NCI-H2081 (cell line): ENCODE results near the gene LAPTM5.

Experiments
- DNase-seq, 2 experiments: peaks; one replicate each; lab custom pipeline; 2025; lab: John Stamatoyannopoulos, UW

The LAPTM5 gene

GRCh38 chr1:30728832-30729638, 28.5 kb downstream of the LAPTM5 start:
- DNase-seq = no peak

DNA sequence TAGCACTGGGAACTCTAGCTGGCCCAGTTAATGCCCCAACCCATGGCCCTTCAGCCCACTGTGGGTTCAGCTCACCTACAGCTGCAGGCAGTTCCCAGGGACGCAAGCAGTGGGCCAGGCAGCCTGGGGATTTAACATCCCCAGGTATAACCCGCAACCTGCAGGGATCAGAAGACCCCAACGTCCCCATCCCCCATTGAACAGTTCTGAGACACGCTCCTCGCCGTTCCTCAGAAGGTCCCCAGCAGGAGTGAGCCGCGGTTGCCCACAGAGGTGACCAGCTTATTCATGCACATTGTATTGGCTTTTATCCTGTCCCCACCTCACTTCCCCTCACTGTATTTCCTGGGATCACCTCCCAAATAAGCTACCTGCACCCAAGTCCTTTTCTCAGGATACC, 29.2 kb downstream of the LAPTM5 start:
- DNase-seq = no peak

DNA sequence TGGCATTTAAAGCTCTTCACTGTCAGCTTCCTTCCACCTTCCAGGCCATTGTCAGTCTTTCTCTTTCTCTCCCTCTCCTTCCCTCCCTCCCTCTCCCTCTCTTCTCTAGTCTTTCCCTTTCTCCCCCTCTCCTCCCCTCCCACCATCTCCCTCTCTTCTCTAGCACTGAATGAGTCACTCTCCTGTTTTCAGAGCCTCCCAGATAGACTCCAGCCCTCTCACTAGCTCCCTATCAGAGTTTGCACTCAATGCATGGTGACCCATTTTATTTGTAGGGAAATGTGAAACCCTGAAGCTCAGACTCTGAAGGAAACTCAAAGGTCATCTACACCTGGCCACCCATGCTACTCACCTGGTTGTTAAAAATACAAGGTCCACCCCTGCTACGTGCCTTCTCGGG, 29.8 kb downstream of the LAPTM5 start:
- no peak for DNase-seq

DNA sequence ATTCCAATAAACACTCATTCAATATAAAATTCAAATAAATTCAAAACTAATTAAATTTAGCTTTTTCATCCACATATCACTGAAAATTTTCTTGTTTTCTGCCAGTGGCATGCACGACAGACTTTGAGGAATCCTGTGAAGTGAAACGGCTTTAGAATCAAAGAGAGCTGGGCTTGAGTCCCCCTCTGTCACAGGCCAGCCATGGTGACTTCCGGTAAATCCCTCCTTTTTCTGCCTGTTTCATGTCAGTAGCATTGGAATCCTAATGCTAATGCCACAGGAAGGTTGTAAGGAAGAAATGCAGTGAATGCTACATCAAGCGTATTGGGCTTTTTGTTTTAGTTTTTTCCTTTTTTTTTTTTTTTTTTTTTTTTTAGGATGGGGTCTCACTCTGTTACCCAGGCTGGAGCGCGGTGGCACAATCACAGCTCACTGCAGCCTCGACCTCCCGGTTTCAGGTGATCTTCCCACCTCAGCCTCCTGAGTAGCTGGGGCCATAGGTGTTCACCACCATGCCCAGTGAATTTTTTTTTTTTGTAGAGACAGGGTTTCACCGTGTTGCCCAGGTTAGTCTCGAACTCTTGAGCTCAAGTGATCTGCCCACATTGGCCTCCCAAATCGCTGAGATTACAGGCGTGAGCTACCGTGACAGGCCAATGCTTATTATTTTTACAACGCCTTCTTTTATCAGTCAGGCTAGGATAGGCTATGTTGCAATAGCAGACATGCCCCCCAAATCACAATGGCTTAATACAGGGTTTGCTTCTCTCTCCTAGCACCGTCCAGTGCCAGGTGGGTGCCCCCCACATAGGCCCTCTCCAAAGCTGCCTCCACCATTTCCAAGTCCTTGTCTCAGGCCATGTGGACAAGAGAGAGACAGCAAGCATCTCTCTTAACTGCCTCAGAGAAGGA, 30.5 kb downstream of the LAPTM5 start:
- no peak for DNase-seq

GRCh38 chr1:30726236-30726635, 31.3 kb downstream of the LAPTM5 start:
- DNase-seq = no peak

GRCh38 chr1:30725450-30726095, 32.0 kb downstream of the LAPTM5 start:
- no peak for DNase-seq

- DNase-seq = no peak
These were observed 32.7 kb downstream of the LAPTM5 start for GRCh38 chr1:30724655-30725421.

- no peak for DNase-seq
These were observed 33.4 kb downstream of the LAPTM5 start for GRCh38 chr1:30724175-30724574.

DNA sequence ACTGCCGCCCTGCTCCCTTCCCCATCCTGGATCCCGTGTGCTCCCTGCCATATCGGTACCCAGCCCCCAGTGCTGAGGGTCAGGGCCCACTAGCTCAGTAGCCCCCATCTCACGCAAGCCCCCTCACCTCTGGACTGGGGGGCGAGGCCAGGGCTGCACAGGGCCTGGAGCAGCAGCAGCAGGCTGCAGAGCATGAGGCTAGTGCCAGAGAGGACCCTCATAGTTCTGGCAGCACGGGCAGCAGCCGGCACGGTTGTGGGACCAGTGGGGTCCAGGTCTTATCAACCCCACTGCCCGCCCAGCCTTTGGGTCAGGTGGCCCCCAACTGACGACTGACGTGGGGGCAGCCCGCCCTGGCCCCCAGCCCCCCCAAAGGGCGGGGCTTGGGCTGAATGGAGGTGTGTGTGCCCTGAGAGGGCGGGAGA, 34.2 kb downstream of the LAPTM5 start, which contains the start of gene MATN1:
Gene MATN1, minus strand, starts transcription at position 255 of the 425 bp plus-strand sequence. Its CDS starts 34 bp downstream, at position 221.
- DNase-seq = no peak

DNA sequence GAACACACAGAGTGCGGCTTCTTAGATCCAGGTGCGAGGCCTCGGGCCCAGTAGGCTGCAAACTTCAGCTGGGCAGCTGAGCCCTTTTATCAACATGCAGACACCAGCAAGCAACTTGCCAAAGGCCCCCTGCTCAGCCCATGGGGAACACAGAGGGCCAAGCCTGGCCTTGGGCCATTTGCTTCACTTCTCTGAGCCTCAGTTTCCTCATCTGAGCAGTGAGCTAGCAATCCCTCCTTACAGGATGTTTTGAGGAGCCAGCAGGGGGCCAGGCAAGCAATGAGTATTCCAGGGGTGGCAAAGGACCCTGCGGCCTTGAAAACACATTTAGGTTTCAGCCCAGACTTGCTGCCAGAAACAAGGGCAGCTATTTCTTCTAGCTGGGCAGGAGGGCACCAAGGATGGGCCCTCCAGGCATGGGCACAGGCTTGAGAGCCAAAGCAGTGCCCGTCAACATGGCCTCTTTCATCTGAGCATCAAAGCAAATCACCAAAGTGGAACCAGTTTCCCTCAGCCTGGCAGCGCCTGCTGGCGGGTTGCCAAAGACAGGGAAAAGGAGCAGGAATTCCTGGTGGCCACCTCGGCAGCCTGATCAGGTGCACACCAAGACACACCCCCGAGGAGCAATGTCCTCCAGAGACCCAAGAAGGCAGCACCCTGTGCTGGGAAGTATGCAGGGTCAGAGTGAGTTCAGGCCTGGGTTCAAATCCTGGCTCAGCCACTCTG, 35.6 kb downstream of the LAPTM5 start:
- peak in 1 of 2 experiments; percentile 35 for DNase-seq

GRCh38 chr1:30721341-30721793, 36.2 kb downstream of the LAPTM5 start:
- DNase-seq = no peak

DNA sequence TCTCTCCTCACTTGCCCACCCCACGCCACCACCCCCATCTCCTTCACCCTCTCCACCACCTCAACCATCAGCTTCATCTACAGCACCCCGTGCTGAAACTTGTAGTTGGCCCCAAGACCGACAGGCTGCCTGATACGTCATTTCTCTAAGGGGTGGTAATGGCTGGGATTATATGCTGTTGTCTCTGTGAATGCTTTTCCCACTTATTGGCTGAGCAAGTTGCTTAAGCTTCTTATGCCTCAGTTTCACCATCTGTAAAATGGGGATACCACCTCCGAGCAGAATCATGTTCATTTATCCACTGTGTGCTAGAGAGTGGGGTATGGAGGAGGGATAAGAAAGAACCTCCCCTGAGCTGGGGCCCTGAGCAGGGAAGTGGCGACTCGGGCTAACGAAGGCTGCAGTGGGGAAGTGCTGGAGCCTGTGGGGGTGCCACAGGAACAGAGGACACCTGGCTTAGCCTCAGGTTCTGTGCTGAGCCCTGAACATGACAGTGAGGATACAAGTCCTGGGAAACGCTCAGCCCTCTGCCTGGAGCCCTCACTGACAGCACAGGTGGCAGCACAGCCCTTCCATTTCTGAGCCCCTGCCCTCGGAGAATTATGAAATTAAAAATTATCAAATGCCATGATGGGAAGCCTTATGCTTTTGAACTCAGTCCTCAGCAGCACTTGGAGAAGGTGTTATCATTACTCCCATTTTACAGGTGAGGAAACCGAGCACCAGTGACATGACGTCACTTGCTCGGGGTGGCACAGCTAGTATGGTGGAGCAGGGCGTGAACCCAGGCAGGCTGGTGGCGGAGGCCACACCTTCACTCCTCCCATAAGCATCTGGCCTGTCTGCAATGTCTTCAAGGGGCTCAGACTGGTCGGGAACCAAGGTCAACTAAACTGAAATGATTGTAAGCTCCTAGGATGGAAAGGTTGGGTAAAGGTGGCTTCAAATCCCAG, 37.0 kb downstream of the LAPTM5 start:
- DNase-seq = no peak

- DNase-seq = peak in 1 of 2 experiments; percentile 73
These were observed 37.9 kb downstream of the LAPTM5 start for GRCh38 chr1:30719406-30720270.

DNA sequence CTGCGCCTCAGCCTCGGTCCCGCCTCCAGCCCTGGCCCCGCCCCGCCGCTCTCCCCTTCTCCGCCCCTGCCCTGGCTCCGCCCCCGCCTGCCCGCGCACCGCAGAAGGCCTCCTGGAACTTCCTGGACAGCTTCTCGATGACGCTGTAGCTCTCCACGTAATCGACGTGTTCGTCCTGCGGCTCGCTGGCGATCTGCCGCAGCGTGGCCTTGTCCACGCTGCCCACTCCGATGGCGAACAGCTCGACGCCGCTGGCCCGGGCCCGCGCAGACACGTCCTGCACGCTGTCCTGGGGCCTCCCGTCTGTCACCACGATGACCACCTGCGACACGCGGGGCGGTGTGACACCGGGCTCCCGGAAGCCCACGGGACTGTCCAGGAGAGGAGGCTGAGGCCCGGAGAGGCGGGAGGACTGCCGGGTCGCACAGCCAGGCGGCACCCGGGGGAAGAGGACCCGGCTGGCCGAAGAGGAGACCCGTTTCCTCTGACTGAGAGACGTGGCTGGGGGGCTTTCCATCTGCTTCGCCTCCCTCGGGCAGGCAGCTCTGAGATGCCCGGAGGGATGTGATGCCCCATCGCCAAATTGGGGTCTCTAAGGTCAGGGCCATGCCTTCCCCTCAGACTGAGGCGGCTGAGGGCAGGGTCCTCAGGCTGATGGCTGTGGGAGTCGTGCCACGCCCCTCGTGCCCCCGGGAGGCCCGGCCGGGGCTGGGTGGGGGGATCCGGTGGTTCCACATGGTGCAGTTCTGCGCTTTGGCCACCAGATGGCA, 38.8 kb downstream of the LAPTM5 start:
- DNase-seq = peak; percentile 78 to 89

DNA sequence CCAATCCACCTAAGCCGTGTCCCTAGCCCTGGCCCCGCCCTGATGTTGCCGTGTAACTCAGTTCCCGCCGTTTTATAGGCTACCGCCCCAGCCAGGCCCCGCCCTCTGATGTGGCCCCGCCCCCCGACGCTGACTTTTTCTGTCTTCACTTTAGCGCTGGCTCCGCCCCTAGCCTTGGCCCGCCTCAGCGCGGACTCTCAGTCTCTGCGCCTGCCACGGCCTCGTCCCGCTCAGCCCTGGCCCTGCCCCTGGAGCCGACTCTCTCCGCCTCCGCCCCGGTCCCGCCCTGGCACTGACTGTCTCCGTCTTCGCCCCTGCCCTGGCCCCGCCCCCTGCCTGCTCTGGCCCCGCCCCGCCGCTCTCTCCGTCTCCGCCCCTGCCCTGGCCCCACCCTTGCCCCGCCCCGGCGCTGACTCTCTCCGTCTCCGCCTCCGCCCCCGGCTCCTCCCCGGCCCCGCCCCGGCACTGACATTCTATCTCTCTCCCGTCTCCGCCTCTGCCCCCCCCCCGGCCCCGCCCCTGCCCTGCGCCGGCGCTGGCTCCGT, 39.4 kb downstream of the LAPTM5 start:
- peak; percentile 96 to 99 for DNase-seq

- no peak for DNase-seq
These were observed 40.9 kb downstream of the LAPTM5 start for GRCh38 chr1:30716646-30717045.

DNA sequence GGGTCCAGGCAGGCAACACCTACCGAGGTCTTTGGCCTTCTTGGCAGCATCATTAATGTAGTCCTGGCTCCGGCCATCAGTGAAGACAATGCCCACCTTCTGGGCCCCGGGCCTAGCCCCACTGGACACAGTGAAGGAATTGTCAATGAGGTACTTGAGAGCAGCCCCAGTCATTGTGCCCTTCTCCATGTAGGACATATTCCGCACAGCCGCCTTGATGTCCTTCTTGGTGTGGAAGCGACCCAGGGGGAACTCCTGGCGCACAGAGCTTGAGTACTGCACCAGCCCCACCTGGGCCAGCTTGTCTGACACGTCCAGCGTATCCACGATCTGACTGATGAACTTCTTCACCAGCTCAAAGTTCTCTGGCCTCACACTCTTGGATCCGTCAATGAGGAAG, 41.7 kb downstream of the LAPTM5 start:
- DNase-seq = no peak
